ENCODE results near the gene CHORDC1.
A peak's percentile ranks its signal among the peaks of the same experiment; 100 is the strongest.

Gene CHORDC1

GRCh38 chr11:90228056-90228455 lies 5.2 kb upstream of the CHORDC1 start:
- Histone ChIP-seq H2BK120ac (ENCODE audit: low read depth, low read length) (no peak overlapping the region), H3K79me1 (ENCODE audit: low read depth, low read length) (no peaks in the 10 kb centered on the region), H4K8ac (ENCODE audit: low read depth, low read length) (no peak overlapping the region), H3K18ac (ENCODE audit: low read length) (no peak overlapping the region), H3K9me3 (replicated peaks in 1 of 2; ENCODE audit: control insufficient read depth in 2 of 2, insufficient read depth in 1 of 2, low read depth in 1 of 2, low read length in 2 of 2) (no peaks in the 10 kb centered on the region), H2BK15ac (ENCODE audit: low read length) (no peak overlapping the region), H3K36me3 (replicated peaks in 1 of 2; ENCODE audit: control insufficient read depth in 2 of 2, insufficient read depth in 2 of 2, low read length in 2 of 2) (no peaks in the 10 kb centered on the region), H3K14ac (ENCODE audit: low read length) (no peak overlapping the region), H2BK5ac (ENCODE audit: low read length) (no peak overlapping the region), H2BK12ac (ENCODE audit: low read length) (no peak overlapping the region), H4K91ac (ENCODE audit: low read depth, low read length, poor library complexity) (no peak overlapping the region), H3K4me2 (ENCODE audit: insufficient read depth, low read length, poor library complexity, severe bottlenecking) (no peak overlapping the region), H3K23ac (ENCODE audit: low read depth, low read length, poor library complexity) (no peak overlapping the region), H2AK5ac (ENCODE audit: low read depth, low read length) (no peak overlapping the region), H2AFZ (ENCODE audit: low read length) (no peak overlapping the region), H3K4ac (ENCODE audit: low read length) (no peak overlapping the region), H3K27ac (replicated peaks; ENCODE audit: low read length) (no peak overlapping the region), H3K4me1 (ENCODE audit: control insufficient read depth in 2 of 2, insufficient read depth in 1 of 2, low read depth in 1 of 2, low read length in 2 of 2) (no peaks in the 10 kb centered on the region), H3K4me3 (ENCODE audit: low read length in 2 of 2) (no peak overlapping the region), H3K27me3 (ENCODE audit: control insufficient read depth in 3 of 3, insufficient read depth in 3 of 3, low read depth in 1 of 3, low read length in 3 of 3) (peaks cover 0 to 6% (median 0%) of the 10 kb centered on the region in 3 experiments), H3K9ac (ENCODE audit: low read depth, low read length, poor library complexity) (no peak overlapping the region)
- no CpG with 5 or more reads among the region's 3 CpGs for WGBS, 2 donors (ENCODE audit: extremely low coverage in 2 of 2, insufficient read length in 2 of 2, insufficient replicate concordance in 1 of 2)
- DNase-seq (ENCODE audit: low spot score) = no peak

- no peak overlapping the region for H2AK5ac ChIP-seq (ENCODE audit: low read depth, low read length)
- H2BK120ac ChIP-seq (ENCODE audit: low read depth, low read length) = no peak overlapping the region
- no peak overlapping the region for H3K4ac ChIP-seq (ENCODE audit: low read length)
- H3K79me1 ChIP-seq (ENCODE audit: low read depth, low read length) = no peaks in the 10 kb centered on the region
- DNase-seq (ENCODE audit: low spot score) = no peak
- H2BK12ac ChIP-seq (ENCODE audit: low read length) = no peak overlapping the region
- no peaks in the 10 kb centered on the region for H3K27me3 ChIP-seq (ENCODE audit: control insufficient read depth in 3 of 3, insufficient read depth in 3 of 3, low read depth in 1 of 3, low read length in 3 of 3)
- peak overlapping the region; percentile 83 for H3K4me2 ChIP-seq (ENCODE audit: insufficient read depth, low read length, poor library complexity, severe bottlenecking)
- H3K4me3 ChIP-seq (ENCODE audit: low read length in 2 of 2) = peak overlapping the region; percentile 71 to 90
- H3K18ac ChIP-seq (ENCODE audit: low read length) = peak overlapping the region; percentile 84
- WGBS, 2 donors (ENCODE audit: extremely low coverage in 2 of 2, insufficient read length in 2 of 2, insufficient replicate concordance in 1 of 2) = no CpG with 5 or more reads among the region's 12 CpGs
- no peak overlapping the region for H2BK15ac ChIP-seq (ENCODE audit: low read length)
- H4K91ac ChIP-seq (ENCODE audit: low read depth, low read length, poor library complexity) = no peak overlapping the region
- peak overlapping the region; percentile 91 for H3K9ac ChIP-seq (ENCODE audit: low read depth, low read length, poor library complexity)
- H3K27ac ChIP-seq (replicated peaks; ENCODE audit: low read length) = peak overlapping the region; percentile 6
- H3K4me1 ChIP-seq (ENCODE audit: control insufficient read depth in 2 of 2, insufficient read depth in 1 of 2, low read depth in 1 of 2, low read length in 2 of 2) = peaks cover 0 to 2% of the 10 kb centered on the region in 2 donors
- peak overlapping the region; percentile 58 for H3K23ac ChIP-seq (ENCODE audit: low read depth, low read length, poor library complexity)
- H4K8ac ChIP-seq (ENCODE audit: low read depth, low read length) = peak overlapping the region; percentile 53
- H3K36me3 ChIP-seq (replicated peaks in 1 of 2; ENCODE audit: control insufficient read depth in 2 of 2, insufficient read depth in 2 of 2, low read length in 2 of 2) = no peaks in the 10 kb centered on the region
- H3K9me3 ChIP-seq (replicated peaks in 1 of 2; ENCODE audit: control insufficient read depth in 2 of 2, insufficient read depth in 1 of 2, low read depth in 1 of 2, low read length in 2 of 2) = no peaks in the 10 kb centered on the region
- peak overlapping the region; percentile 92 for H2AFZ ChIP-seq (ENCODE audit: low read length)
- H3K14ac ChIP-seq (ENCODE audit: low read length) = no peak overlapping the region
- H2BK5ac ChIP-seq (ENCODE audit: low read length) = no peak overlapping the region
These were observed 368 bp upstream of the CHORDC1 start for GRCh38 chr11:90223248-90223585.

- Histone ChIP-seq H2AFZ (ENCODE audit: low read length) (peak overlapping the region; percentile 92), H3K9me3 (replicated peaks in 1 of 2; ENCODE audit: control insufficient read depth in 2 of 2, insufficient read depth in 1 of 2, low read depth in 1 of 2, low read length in 2 of 2) (no peaks in the 10 kb centered on the region), H3K18ac (ENCODE audit: low read length) (no peak overlapping the region), H3K9ac (ENCODE audit: low read depth, low read length, poor library complexity) (peak overlapping the region; percentile 91), H2AK5ac (ENCODE audit: low read depth, low read length) (no peak overlapping the region), H2BK12ac (ENCODE audit: low read length) (no peak overlapping the region), H3K27me3 (ENCODE audit: control insufficient read depth in 3 of 3, insufficient read depth in 3 of 3, low read depth in 1 of 3, low read length in 3 of 3) (no peaks in the 10 kb centered on the region), H3K14ac (ENCODE audit: low read length) (no peak overlapping the region), H3K4ac (ENCODE audit: low read length) (no peak overlapping the region), H4K8ac (ENCODE audit: low read depth, low read length) (no peak overlapping the region), H4K91ac (ENCODE audit: low read depth, low read length, poor library complexity) (no peak overlapping the region), H3K4me3 (ENCODE audit: low read length in 2 of 2) (peak overlapping the region; percentile 71 to 90), H3K27ac (replicated peaks; ENCODE audit: low read length) (no peak overlapping the region), H3K4me2 (ENCODE audit: insufficient read depth, low read length, poor library complexity, severe bottlenecking) (peak overlapping the region; percentile 83), H3K4me1 (ENCODE audit: control insufficient read depth in 2 of 2, insufficient read depth in 1 of 2, low read depth in 1 of 2, low read length in 2 of 2) (peaks cover 0 to 2% of the 10 kb centered on the region in 2 donors), H2BK15ac (ENCODE audit: low read length) (no peak overlapping the region), H3K23ac (ENCODE audit: low read depth, low read length, poor library complexity) (no peak overlapping the region), H3K79me1 (ENCODE audit: low read depth, low read length) (no peaks in the 10 kb centered on the region), H2BK5ac (ENCODE audit: low read length) (no peak overlapping the region), H2BK120ac (ENCODE audit: low read depth, low read length) (no peak overlapping the region), H3K36me3 (replicated peaks in 1 of 2; ENCODE audit: control insufficient read depth in 2 of 2, insufficient read depth in 2 of 2, low read length in 2 of 2) (peaks cover 0 to 7% of the 10 kb centered on the region in 2 donors)
- DNase-seq (ENCODE audit: low spot score) = no peak
- whole genome bisulfite sequencing, 2 donors (ENCODE audit: extremely low coverage in 2 of 2, insufficient read length in 2 of 2, insufficient replicate concordance in 1 of 2) = no CpG with 5 or more reads among the region's 16 CpGs
These were observed 918 bp downstream of the CHORDC1 start for GRCh38 chr11:90221803-90222458.

GRCh38 chr11:90220391-90220790 lies 2.5 kb downstream of the CHORDC1 start:
- H3K4me1 ChIP-seq (ENCODE audit: control insufficient read depth in 2 of 2, insufficient read depth in 1 of 2, low read depth in 1 of 2, low read length in 2 of 2) = peaks cover 0 to 2% of the 10 kb centered on the region in 2 donors
- H2BK5ac ChIP-seq (ENCODE audit: low read length) = no peak overlapping the region
- H4K91ac ChIP-seq (ENCODE audit: low read depth, low read length, poor library complexity) = no peak overlapping the region
- no peak overlapping the region for H4K8ac ChIP-seq (ENCODE audit: low read depth, low read length)
- no CpG with 5 or more reads among the region's 1 CpG for WGBS, 2 donors (ENCODE audit: extremely low coverage in 2 of 2, insufficient read length in 2 of 2, insufficient replicate concordance in 1 of 2)
- H3K14ac ChIP-seq (ENCODE audit: low read length) = no peak overlapping the region
- no peak overlapping the region for H2AK5ac ChIP-seq (ENCODE audit: low read depth, low read length)
- no peak overlapping the region for H3K27ac ChIP-seq (replicated peaks; ENCODE audit: low read length)
- no peak overlapping the region for H2AFZ ChIP-seq (ENCODE audit: low read length)
- H3K4me3 ChIP-seq (ENCODE audit: low read length in 2 of 2) = no peak overlapping the region
- no peak overlapping the region for H3K23ac ChIP-seq (ENCODE audit: low read depth, low read length, poor library complexity)
- no peak overlapping the region for H3K9ac ChIP-seq (ENCODE audit: low read depth, low read length, poor library complexity)
- no peaks in the 10 kb centered on the region for H3K9me3 ChIP-seq (replicated peaks in 1 of 2; ENCODE audit: control insufficient read depth in 2 of 2, insufficient read depth in 1 of 2, low read depth in 1 of 2, low read length in 2 of 2)
- DNase-seq (ENCODE audit: low spot score) = no peak
- no peak overlapping the region for H3K4ac ChIP-seq (ENCODE audit: low read length)
- H3K18ac ChIP-seq (ENCODE audit: low read length) = no peak overlapping the region
- H3K79me1 ChIP-seq (ENCODE audit: low read depth, low read length) = no peaks in the 10 kb centered on the region
- H3K4me2 ChIP-seq (ENCODE audit: insufficient read depth, low read length, poor library complexity, severe bottlenecking) = no peak overlapping the region
- no peak overlapping the region for H2BK12ac ChIP-seq (ENCODE audit: low read length)
- peaks cover 0 to 20% of the 10 kb centered on the region in 2 donors for H3K36me3 ChIP-seq (replicated peaks in 1 of 2; ENCODE audit: control insufficient read depth in 2 of 2, insufficient read depth in 2 of 2, low read length in 2 of 2)
- no peaks in the 10 kb centered on the region for H3K27me3 ChIP-seq (ENCODE audit: control insufficient read depth in 3 of 3, insufficient read depth in 3 of 3, low read depth in 1 of 3, low read length in 3 of 3)
- H2BK120ac ChIP-seq (ENCODE audit: low read depth, low read length) = no peak overlapping the region
- H2BK15ac ChIP-seq (ENCODE audit: low read length) = no peak overlapping the region

All from neuronal stem cell (in vitro differentiated cells).